AG09309 (cell line): Measurements from ENCODE around the gene ZNF93.
"Not testable (repeated sequence)": the region's sequence is repeated elsewhere in the genome, so short reads cannot be mapped to it uniquely, and the experiment has no call there.

Experiments used
- DNase-seq: peaks from one replicate; pipeline ENCODE4 v3.0.0-alpha.2; 2010; ENCODE audit warnings: low read depth
- H3K4me3 ChIP-seq: 2 replicates; pipeline ENCODE4 v1.5.1; 2011; ENCODE audit warnings: mild to moderate bottlenecking, low read depth, low read length, moderate library complexity; ENCODE audit not compliant: control insufficient read depth
- TF ChIP-seq, protein P1 (sequence below): IDR thresholded peaks from 2 replicates; pipeline ENCODE4 v1.5.1; 2011; ENCODE audit warnings: mild to moderate bottlenecking, low read depth, low read length, inconsistent platforms; ENCODE audit not compliant: insufficient read depth, control insufficient read depth; ENCODE audit errors: missing control alignments

Gene ZNF93

DNA sequence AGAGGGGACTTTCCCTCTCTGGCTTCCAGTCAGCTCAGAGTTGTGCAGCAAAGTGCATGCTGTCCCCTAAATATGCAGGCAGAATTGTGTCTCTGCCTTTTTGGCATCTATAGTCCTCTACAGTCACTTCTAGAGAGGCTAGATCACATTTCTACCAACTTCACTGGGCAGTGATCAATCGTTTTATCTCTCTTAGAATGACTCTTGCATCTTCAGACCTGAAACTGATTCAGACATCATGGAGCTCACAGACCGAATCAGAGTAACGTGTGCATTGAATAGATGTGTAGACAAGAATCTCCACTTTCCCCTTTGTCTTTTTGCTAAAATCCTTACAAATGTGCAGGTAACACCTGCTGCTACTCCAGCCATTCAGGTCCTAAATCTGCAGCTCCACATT is 28.8 kb upstream of the ZNF93 start:
- H3K4me3 ChIP-seq, result no peak overlapping the region
- TF ChIP-seq, protein P1, sequence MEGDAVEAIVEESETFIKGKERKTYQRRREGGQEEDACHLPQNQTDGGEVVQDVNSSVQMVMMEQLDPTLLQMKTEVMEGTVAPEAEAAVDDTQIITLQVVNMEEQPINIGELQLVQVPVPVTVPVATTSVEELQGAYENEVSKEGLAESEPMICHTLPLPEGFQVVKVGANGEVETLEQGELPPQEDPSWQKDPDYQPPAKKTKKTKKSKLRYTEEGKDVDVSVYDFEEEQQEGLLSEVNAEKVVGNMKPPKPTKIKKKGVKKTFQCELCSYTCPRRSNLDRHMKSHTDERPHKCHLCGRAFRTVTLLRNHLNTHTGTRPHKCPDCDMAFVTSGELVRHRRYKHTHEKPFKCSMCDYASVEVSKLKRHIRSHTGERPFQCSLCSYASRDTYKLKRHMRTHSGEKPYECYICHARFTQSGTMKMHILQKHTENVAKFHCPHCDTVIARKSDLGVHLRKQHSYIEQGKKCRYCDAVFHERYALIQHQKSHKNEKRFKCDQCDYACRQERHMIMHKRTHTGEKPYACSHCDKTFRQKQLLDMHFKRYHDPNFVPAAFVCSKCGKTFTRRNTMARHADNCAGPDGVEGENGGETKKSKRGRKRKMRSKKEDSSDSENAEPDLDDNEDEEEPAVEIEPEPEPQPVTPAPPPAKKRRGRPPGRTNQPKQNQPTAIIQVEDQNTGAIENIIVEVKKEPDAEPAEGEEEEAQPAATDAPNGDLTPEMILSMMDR, result no peak
- no peak for DNase-seq

DNA sequence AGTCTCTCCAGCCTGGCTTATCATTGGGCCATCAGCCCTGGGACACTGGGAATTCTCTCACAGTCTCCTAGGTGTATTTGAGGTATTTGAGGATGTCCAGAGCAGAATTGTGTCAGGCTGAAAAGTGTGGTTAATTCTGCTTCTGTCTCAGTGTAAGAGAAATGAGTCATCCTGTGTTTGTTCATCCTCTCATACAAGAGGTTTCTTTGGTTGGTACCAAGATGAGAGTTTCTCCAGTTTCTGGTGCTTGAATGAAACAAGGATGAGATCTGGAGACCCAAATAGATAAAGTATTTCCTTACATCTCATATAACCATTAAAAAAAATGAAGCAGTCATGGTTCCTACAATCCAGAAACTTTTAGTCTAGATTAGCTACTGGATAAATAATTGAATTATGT is 27.4 kb upstream of the ZNF93 start:
- DNase-seq, result no peak
- TF ChIP-seq, protein P1, result no peak
- H3K4me3 ChIP-seq, result no peak overlapping the region

DNA sequence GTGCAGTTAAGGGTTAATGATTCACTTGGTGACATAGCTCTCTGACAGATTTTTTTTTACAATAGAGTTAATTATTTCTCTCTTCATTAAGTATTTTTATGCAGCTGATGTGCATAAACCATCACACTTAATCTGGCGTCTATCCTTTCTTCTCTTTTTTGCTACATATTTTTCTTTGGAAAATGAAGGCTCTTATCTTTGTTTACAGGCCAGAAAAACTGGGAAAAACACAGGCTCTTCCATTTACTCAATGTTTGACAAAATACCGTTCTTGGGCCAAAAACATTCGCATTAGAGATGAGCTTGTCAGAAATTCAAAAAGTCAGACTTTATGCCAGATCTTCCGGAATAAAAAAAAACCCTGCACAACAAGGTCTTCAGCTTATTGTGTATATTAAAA is 23.0 kb upstream of the ZNF93 start:
- TF ChIP-seq, protein P1, result no peak
- no peak for DNase-seq
- no peak overlapping the region for H3K4me3 ChIP-seq

DNA sequence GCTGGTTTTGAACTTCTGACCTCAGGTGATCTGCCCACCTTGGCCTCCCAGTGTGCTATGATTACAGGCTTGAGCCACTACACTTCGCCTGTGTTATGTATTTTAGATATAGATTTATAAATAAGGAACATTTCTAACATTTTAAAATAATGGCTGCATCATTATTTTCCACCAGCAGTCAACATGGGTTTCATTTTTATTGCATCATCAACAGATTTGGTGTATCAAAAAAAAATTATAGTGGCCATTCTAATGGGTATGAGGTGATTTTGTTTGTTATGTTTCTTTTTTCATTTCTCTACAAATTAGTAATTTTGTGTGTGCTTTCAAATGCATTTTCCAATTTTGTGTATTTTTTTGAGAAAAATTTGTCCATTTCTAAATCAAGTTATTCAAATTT is 16.2 kb upstream of the ZNF93 start:
- no peak for DNase-seq
- H3K4me3 ChIP-seq, result no peak overlapping the region
- TF ChIP-seq, protein P1, result no peak

DNA sequence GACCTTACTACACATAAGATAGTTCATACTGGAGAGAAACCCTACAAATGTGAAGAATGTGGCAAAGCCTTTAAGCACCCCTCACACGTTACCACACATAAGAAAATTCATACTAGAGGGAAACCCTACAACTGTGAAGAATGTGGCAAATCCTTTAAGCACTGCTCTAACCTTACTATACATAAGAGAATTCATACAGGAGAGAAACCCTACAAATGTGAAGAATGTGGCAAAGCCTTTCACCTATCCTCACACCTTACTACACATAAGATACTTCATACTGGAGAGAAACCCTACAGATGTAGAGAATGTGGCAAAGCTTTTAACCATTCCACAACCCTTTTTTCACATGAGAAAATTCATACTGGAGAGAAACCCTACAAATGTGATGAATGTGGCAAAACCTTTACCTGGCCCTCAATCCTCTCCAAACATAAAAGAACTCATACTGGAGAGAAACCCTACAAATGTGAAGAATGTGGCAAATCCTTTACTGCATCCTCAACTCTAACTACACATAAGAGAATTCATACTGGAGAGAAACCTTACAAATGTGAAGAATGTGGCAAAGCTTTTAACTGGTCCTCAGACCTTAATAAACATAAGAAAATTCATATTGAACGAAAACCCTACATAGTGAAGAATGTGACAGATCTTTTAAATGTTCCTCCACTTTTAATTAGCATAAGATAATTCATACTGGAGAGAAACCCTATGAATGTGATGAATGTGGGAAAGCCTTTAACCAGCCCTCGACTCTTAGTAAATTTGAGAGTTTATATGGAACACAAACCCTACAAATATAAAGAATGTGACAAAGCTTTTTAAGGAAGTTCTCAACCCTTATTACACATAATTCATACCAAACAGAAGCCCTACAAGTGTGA is 8.4 kb upstream of the ZNF93 start:
- not testable (repeated sequence) for H3K4me3 ChIP-seq, DNase-seq

DNA sequence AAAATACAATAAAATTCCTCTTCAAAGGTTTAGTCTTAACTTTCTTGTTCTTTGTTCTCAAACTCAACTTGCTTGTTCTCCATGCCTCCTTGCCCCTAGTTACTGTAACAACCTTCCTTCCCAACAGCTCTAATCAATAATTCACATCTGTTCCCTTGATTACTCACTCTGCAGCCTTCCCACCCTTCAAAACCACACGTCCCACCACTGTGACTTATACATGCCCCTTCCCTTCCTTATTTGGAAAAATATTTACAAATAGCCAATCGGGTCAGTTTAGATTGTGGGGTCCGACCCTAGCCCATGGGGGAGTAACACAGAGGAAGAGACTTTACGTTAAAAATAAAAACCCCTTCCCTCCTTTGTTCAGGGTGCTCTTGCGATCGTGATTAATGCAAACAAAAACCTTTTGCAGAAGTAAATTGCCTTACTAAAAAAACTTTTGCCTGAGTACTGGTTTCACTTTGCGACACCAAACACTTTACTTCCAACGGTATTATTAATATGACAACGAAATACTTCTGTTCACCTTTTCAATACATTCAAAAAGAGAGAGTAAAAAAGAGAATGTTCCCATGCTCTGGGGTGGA is 512 bp upstream of the ZNF93 start:
- no peak for DNase-seq
- TF ChIP-seq, protein P1, result no peak
- peak overlapping the region; percentile 77 for H3K4me3 ChIP-seq

DNA sequence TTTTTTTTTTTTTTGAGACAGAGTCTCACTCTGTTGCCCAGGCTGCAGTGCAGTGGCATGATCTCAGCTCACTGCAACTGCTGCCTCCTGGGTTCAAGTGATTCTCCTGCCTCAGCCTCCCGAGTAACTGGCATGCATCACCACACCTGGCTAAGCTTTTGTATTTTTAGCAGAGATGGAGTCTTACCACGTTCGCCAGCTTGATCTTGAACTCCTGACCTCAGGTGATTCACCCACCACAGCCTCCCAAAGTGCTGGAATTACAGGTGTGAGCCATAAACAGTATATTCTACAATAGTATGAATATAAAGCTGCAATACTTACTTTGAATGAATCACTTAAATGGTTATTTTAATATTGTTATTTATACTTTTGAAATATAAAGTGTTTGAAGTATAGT is 6.8 kb downstream of the ZNF93 start:
- H3K4me3 ChIP-seq, DNase-seq: not testable (repeated sequence)
